Measurements from ENCODE around the gene PALLD. TPM values are rescaled to one million over a fixed set of nuclear protein-coding genes. Genes with fewer than 3 reads are reported as not detected.
A peak's percentile ranks its signal among the peaks of the same experiment; 100 is the strongest.

The PALLD gene
- total RNA-seq, 6 experiments from 2014 or later: 7.7 to 81.6 (median 24.8) TPM

DNA sequence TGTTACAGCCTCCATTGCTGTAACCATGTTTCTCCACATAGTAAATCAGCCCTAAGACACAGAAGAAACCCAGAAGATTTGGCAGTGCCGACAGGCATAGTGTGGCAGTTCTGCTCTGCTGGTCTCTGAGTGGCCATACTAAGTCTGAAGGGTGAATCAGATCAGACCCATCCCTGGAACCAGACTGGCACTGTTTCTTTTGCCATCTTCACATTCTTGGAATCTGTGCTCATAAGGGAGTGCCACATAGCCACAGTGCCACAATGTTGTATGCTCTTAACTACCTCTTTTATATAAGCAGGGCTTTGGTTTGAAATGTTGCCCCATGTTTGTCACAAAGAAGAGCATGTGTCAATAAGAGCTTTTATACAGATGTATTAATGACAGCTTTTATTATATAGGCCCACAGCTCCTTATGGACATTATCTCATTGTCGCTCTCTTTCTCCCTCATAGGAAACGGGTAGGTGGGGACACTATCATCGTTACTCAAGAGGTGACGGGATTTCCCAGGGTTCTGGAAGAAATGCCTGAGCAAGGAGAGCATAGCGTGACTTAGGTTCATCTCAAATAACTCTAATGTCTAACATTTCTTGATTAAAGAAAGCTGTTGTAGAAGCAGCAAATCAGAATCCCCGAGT lies 385.0 kb downstream of the PALLD start:
- 88% methylated on average over 7 of the region's 7 CpGs for whole genome bisulfite sequencing (ENCODE audit: insufficient coverage, low coverage, low lambda C conversion rate, missing lambda C conversion rate)
- no peaks in the 10 kb centered on the region for H3K27me3 ChIP-seq
- no peaks in the 10 kb centered on the region for H3K9me3 ChIP-seq
- ATAC-seq: no peak
- intact Hi-C loops (cut with DNase I): no loop called here
- H3K27ac ChIP-seq: peak overlapping the region in 2 of 3 donors; percentile 35
- TF ChIP-seq POLR2A (IDR thresholded peaks at IDR 0.05): no peak
- DNase-seq: no peak
- H3K36me3 ChIP-seq: no peaks in the 10 kb centered on the region
- H3K4me1 ChIP-seq: peaks cover 0 to 38% (median 6%) of the 10 kb centered on the region in 4 donors
- no peak overlapping the region for H3K4me3 ChIP-seq

GRCh38 chr4:168882650-168883233 lies 385.9 kb downstream of the PALLD start:
- peak in 2 of 4 donors; percentile 17 to 43 for ATAC-seq
- intact Hi-C loops (cut with DNase I): no loop called here
- Histone ChIP-seq H3K27ac (peak overlapping the region in 1 of 3 donors; percentile 28), H3K4me3 (no peak overlapping the region), H3K9me3 (no peaks in the 10 kb centered on the region), H3K27me3 (no peaks in the 10 kb centered on the region), H3K4me1 (peaks cover 0 to 38% (median 6%) of the 10 kb centered on the region in 4 donors), H3K36me3 (no peaks in the 10 kb centered on the region)
- TF ChIP-seq CTCF (IDR thresholded peaks at IDR 0.05) (no peak), POLR2A (IDR thresholded peaks at IDR 0.05) (no peak)
- peak in 1 of 3 donors; percentile 60 for DNase-seq
- WGBS (ENCODE audit: insufficient coverage, low coverage, low lambda C conversion rate, missing lambda C conversion rate): 74% methylated on average over 9 of the region's 9 CpGs

- Histone ChIP-seq H3K4me3 (no peak overlapping the region), H3K27ac (peak overlapping the region in 1 of 3 donors; percentile 28), H3K9me3 (no peaks in the 10 kb centered on the region), H3K36me3 (no peaks in the 10 kb centered on the region), H3K4me1 (peaks cover 0 to 38% (median 6%) of the 10 kb centered on the region in 4 donors), H3K27me3 (no peaks in the 10 kb centered on the region)
- ATAC-seq: peak in 1 of 4 donors; percentile 10
- no peak for DNase-seq
- TF ChIP-seq POLR2A (IDR thresholded peaks at IDR 0.05) (no peak), CTCF (IDR thresholded peaks at IDR 0.05) (no peak)
- intact Hi-C loops (cut with DNase I): no loop called here
Measured at GRCh38 chr4:168883513-168883912, 386.7 kb downstream of the PALLD start.

GRCh38 chr4:168884251-168885124 lies 387.6 kb downstream of the PALLD start:
- no peak for ATAC-seq
- no peaks in the 10 kb centered on the region for H3K9me3 ChIP-seq
- no peaks in the 10 kb centered on the region for H3K36me3 ChIP-seq
- H3K4me1 ChIP-seq: peaks cover 0 to 30% (median 6%) of the 10 kb centered on the region in 4 donors
- TF ChIP-seq CTCF (IDR thresholded peaks at IDR 0.05): no peak
- no peak for TF ChIP-seq POLR2A (IDR thresholded peaks at IDR 0.05)
- intact Hi-C loops (cut with DNase I): no loop called here
- H3K27ac ChIP-seq: peak overlapping the region in 1 of 3 donors; percentile 4
- WGBS (ENCODE audit: insufficient coverage, low coverage, low lambda C conversion rate, missing lambda C conversion rate): 87% methylated on average over 8 of the region's 8 CpGs
- no peaks in the 10 kb centered on the region for H3K27me3 ChIP-seq
- no peak overlapping the region for H3K4me3 ChIP-seq
- DNase-seq: no peak

DNA sequence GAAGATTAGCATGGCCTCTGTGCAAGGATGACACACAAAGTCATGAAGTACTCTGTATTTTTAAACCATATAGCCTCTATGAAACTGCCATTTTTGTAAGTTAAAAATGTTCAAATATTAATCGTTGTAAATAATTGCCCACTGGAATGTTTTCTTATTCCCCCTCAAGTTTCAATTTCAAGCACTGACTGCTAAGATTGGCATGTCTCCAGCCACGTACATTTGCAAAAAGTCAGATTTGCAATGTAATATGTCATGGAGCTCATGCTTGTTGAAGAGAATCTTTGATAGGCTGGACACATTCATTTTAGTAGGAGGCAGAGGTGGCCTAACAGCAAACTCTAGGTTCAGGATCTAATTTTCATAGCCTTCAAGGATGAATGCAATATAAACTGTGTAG lies 388.5 kb downstream of the PALLD start:
- Histone ChIP-seq H3K9me3 (no peaks in the 10 kb centered on the region), H3K4me3 (no peak overlapping the region), H3K4me1 (peaks cover 0 to 21% (median 5%) of the 10 kb centered on the region in 4 donors), H3K27ac (no peak overlapping the region), H3K27me3 (no peaks in the 10 kb centered on the region), H3K36me3 (no peaks in the 10 kb centered on the region)
- TF ChIP-seq CTCF (IDR thresholded peaks at IDR 0.05) (no peak), POLR2A (IDR thresholded peaks at IDR 0.05) (no peak)
- intact Hi-C loops (cut with DNase I): no loop called here
- 78% methylated on average over 2 of the region's 2 CpGs for WGBS (ENCODE audit: insufficient coverage, low coverage, low lambda C conversion rate, missing lambda C conversion rate)
- no peak for ATAC-seq
- no peak for DNase-seq

Data from right lobe of liver (tissue), 6 donors.